NCI-H187 (cell line): Measurements from ENCODE around the gene PHOSPHO2.
"Not testable (repeated sequence)": the region's sequence is repeated elsewhere in the genome, so short reads cannot be mapped to it uniquely, and the experiment has no call there.

Experiments used
- DNase-seq, 2 experiments: peaks; one replicate each; lab custom pipeline; 2025; lab: John Stamatoyannopoulos, UW

The PHOSPHO2 gene

DNA sequence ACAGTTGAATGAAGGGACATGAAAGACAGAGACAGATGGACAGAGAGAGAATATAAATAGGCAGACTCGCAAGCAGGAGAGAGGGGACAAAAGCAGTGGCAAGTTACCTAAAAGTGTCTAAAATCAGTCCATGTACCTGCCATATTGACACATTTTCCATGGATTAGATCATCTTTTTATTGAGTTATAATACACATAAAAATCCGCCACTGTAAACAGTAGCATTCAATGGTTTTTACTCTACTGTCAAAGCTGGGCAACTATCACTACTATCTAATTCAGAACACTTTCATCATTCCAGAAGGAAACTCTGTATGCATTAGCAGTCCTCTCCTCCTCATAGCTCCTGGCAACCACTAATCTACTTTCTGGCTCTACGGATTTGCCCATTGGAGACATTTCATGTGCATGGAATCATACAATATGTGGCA, 10.1 kb upstream of the PHOSPHO2 start:
- DNase-seq = no peak

DNA sequence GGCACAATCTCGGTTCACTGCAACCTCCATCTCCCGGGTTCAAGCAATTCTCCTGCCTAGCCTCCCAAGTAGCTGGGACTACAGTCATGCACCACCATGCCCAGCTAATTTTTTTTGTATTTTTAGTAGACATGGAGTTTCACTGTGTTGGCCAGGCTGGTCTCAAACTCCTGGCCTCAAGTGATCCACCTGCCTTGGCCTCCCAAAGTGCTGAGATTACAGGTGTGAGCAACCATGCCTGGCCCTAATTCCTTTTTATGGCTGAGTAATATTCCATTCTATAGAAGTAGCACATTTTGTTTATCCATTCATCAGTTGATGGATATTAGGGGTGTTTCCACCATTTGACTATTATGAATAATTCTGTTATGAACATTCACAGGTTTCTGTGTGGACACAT, 9.6 kb upstream of the PHOSPHO2 start:
- DNase-seq = not testable (repeated sequence)

DNA sequence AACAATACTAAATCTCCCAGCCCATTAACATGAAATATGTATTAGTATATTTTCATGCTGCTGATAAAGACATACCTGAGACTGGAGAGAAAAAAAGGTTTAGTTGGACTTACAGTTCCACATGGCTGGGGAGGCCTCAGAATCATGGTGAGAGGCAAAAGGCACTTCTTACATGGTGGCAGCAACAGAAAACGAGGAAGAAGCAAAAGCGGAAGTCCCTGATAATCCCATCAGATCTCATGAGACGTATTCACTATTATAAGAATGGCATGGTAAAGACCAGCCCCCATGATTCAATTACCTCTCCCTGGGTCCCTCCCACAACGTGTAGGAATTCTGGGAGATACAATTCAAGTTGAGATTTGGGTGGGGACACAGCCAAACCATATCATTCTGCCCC, 7.4 kb upstream of the PHOSPHO2 start:
- DNase-seq = not testable (repeated sequence)

DNA sequence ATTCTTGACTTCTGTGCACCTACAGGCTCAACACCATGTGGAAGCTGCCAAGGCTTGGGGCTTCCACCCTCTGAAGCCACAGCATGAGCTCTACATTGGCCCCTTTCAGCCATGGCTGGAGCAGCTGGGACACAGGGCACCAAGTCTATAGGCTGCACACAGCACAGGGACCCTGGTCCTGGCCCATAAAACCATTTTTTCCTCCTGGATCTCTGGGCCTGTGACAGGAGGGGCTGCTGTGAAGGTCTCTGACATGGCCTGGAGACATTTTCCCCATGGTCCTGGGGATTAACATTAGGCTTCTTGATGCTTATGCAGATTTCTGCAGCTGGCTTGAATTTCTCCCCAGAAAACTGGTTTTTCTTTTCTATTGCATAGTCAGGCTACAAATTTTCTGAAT, 6.3 kb upstream of the PHOSPHO2 start:
- not testable (repeated sequence) for DNase-seq

DNA sequence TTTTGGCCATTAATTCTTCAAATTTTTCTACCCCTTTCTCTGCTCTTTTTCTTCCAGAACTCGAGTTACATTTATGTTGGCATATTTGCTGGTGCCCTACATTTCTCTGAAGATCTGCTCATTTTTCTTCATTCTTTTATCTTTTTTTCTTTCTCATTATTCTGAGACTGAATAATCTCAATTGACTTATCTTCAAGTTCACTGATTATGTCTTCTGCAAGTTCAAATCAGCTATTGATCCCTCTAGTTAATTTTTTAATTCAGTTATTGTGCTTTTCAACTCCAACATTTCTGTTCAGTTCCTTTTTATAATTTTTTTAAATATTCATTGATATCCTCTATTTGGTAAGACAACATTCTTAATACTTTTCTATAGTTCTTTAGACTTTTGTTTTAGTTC, 3.3 kb upstream of the PHOSPHO2 start:
- no peak for DNase-seq

DNA sequence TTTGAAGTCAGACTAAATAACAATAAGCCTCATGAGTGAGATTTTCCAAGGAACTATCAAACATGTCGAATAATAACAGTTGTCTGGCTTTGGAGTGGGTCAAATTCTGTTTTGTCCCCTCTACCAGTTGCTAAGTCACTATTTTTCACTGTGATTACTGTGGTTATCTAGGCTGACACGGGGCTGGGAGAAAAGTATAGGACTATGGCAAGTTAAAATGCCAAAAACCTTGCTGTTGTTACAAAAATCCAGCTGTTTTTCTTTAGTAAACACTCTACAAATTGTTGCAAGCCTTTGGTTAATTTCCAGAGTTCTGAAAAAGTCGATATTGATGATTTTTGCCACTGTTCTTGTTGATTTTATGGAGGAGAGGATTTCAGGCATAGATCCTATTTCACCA, 1.6 kb upstream of the PHOSPHO2 start:
- no peak for DNase-seq

DNA sequence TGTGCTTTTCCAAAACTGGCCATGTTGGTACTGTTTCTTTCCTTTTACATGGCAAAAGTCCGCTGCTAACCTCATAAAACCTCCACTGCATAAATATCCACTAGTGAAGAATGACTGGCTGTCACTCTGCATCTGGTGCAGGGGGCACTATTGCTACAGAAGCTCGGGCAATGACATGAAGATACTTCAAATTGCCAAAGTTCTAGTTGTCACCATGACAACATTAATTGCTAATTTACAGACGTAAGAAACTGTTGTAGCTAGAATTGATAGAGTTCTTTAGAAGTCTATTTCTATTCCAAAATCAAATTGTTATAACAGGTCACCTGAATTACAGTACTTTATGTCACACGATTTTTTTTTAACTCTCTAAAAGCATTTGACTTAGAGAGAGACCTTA, 909 bp upstream of the PHOSPHO2 start:
- DNase-seq = no peak

DNA sequence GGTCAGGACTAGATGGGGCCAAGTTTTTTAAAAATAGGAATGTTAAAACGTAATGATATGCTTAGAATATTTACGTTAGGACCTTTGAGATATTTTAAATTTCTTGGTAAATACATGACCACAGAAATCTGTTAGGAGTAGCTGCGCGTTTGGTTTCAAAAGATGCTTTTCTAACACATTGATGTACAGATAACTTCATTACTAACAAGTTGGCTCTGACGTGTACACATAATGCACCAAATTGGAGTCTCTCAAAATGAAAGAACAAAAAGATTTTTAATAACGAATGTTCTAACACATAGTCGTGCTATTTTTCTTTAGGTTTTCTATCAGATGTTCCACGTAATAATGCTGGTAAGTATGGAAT, 608 bp downstream of the PHOSPHO2 start:
- DNase-seq = no peak

DNA sequence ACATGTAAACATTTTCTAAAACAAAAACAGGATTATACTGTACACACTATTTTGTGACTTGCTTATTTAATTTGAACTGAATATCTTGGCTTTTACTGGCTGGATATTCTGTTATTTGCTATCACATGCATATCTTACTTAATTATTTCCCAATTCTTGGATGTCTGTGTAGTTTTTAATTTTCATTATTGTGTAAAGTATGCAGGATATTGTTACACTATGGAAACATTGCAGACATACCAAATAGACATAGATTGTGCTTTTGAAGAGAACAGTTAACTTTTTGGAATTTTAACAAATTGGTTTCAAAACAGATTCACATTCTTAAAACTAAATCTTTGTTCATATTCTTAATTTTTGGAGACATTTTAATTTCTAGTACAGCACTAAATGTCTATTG, 2.1 kb downstream of the PHOSPHO2 start:
- no peak for DNase-seq

DNA sequence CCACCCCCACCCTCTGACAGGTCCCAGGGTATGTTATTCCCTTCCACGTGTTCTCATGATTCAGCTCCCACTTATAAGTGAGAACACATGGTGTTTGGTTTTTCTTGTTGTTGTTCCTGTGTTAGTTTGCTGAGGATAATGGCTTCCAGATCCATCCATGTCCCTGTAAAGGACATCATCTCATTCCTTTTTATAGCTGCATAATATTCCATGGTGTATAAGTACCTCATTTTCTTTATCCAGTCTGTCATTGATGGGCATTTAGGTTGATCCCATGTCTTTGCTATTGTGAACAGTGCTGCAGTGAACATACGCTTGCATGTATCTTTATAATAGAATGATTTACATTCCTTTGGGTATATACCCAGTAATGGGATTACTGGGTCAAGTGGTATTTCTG, 4.9 kb downstream of the PHOSPHO2 start:
- DNase-seq = not testable (repeated sequence)

DNA sequence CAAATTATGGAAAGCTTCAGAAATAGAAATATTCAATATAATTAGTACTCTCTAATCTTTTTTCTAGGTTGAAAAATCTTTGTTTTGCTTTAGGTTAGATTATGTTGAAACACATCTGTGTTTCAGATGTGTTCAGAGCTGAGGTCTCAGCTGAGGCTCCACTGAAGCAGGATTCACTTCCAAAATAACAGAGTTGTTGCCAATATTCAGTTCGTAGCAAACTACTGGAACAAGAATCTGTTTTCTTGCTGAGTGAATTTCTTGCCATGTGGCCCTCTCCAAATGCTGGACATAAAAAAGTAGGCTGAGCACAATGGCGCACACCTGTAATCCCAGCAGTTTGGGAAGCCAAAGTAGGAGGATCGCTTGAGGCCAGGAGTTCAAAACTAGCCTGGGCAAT, 8.7 kb downstream of the PHOSPHO2 start:
- no peak for DNase-seq

DNA sequence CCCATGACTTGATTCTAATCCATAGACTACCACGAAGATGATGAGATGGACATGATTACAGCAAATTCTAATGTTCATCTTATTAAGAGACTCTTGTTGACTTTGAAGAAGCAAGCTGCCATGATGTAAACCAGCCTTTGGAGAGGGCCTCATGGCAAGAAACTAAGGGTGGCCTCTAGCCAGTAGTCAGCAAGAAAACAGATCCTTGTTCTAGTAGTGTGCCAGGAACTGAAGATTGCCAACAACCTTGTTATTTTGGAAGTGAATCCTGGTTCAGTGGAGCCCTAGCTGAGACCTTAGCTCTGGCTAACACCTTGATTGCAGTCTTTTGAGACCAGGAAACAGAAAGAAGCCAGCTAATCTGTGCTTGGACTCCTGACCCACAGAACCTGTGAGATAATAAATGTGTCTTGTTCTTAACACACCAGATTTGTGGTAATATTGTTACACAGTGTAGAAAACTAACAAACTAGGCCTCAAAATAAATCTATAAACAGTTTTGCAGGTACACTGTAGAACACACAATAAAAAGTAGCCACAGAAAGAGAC, 10.0 kb downstream of the PHOSPHO2 start:
- DNase-seq = no peak

DNA sequence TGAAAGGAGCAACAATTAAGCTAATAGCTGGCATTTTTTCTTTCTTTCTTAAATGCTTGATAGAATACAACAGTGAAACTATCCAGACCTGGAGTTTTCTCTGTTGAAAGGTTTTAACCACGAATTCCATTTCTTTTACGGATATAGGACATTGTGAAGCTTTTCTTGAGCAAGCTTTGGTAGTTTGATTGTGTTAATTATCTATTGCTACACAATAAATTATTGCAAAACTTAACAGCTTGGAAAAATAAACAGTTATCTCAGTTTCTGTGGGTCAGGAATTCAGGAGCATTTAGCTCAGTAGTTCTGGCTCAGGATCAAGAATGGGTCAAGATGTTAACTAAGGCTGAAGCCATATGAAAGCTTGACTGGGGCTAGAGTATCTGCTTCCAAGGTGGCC, 11.7 kb downstream of the PHOSPHO2 start:
- no peak for DNase-seq

DNA sequence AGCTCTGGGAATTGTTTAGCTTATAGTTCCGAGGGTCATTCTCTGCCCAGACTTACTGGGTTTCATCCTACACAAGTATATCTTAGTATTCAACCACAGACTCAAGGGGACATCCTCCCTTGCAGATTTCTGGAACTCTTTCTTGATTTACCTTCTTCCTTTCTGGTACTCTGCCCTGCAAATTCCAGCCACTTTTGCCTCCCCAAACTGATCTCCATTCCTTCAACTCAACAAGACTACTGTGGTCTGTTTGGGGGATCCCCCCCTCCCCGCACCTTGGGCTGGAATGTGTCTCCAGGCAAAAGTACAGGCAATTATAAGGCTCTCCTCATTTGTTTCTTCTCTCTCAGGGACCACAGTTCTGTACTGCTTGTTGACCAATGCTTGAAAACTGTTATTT, 13.4 kb downstream of the PHOSPHO2 start:
- no peak for DNase-seq

DNA sequence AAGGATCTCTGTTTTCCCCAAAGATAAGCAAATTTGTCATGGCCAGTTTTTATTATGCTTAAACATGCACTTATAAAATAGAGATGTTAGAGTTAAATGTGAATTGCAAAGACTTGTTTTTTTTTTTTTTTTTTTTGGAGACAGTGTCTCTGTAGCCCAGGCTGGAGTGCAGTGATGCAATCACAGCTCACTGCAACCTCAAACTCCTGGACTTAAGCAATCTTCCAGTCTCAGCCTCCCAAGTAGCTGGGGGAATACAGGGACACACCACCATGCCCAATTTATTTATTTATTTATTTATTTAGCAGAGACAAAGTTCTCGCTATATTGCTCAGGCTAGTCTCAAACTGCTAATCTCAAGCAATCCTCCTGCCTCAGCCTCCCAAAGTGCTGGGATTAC, 15.1 kb downstream of the PHOSPHO2 start:
- no peak for DNase-seq

DNA sequence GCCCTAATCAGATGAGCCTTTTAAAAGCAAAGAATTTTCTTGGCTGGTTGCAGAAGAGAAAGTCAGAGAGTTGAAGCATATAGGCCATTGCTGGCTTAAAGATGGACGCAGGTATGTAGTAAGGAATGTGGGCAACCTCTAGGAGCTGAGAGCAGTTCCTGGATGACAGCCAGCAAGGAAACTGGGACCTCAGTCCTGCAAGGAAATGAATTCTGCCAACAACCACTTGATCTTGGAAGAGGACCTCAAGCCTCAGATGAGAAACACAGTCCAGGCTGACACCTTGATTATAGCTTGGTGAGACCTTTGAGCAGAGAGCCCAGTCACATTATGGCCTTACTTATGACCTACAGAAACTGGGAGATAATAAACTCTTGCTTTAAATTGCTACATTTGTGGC, 15.7 kb downstream of the PHOSPHO2 start:
- no peak for DNase-seq

DNA sequence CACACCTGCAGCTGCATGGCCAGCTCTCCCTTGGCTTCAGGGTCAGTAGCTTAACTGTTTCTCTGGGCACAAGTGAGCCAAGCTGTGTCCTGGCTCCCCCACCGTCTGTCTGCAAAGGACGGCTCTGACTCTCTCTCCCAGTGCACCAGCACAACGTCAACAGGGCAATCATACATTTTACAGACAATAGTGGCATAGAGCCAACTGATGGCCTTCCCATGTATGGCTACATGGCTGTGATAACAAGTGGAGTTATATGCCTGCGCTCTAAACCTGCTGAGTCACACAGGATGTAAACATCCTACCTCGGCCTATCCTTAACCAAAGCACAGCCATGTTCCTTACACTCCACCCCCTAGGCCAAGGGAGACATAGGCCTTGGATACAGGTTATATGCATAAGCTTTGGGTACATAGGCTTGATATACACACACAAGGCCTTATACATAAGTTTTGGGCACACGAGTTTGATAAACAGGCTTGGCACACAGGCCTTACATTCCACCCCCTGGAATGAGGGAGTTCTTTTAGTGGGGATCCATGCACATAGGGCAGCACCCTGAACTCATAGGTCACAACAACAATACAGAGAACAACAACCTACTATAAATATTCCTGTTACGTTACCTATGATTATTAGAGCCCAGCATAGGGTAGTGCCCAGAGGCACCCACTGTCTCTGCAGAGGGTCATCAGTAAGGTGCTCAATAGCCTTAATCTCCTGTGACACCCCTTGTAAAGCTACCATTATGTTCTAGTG, 17.7 kb downstream of the PHOSPHO2 start:
- DNase-seq = no peak

DNA sequence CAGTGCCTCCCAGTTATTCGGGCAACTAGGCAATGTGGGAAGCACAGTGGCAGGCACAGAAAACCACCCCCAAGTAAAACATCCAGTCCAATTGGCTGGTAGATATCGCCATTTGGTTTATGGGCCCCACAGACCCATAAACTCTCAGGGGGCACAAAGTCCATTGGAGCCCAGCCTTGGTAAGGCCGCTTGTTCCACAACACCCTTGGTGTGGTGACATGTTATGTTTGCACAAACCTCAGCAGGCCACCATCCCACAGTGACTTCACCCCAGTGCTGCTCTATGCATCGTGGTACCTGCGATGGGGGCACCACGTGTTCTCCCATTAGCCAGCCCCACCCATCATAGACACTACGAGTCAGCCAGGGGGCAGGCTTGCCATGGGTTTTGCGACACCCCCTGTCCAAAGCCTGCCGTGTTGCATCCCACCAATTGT, 18.5 kb downstream of the PHOSPHO2 start:
- DNase-seq = no peak

DNA sequence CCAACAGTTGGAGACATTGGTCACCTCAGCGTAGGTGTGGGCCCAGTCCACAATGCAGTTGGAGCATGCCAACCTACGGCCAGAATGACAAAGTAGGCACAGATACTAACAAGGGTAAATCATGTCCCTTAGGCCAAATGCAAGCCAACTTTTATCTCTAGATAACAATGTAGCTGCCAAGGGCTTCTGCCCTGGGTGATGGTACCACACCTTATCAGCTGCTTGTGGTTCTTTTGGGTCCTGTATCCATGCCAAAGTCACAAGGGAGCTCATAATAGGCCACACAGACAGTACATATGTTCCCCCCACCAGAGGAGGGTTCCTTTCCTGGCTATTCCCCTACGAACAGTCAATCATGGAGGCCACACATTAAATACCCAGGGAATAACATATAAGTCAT, 19.1 kb downstream of the PHOSPHO2 start:
- no peak for DNase-seq

DNA sequence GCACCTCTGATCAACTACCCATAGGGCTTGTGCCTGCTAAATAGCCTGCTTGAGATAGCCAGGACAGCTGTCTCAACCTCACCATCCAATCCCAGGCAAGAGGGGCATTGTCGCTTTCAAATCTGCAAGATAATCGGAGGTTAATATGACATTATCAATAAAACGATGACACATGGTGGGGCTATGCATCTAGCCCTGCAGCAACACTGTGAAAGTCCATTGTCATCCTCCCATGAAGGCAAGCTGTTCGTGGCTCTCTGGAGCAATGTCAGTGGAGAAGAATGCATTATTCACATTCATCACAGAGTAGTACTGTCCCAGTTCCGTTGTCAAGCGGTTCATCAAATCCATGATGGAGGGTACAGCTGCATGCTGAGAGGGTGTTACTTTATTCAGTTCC, 20.4 kb downstream of the PHOSPHO2 start:
- DNase-seq = no peak

DNA sequence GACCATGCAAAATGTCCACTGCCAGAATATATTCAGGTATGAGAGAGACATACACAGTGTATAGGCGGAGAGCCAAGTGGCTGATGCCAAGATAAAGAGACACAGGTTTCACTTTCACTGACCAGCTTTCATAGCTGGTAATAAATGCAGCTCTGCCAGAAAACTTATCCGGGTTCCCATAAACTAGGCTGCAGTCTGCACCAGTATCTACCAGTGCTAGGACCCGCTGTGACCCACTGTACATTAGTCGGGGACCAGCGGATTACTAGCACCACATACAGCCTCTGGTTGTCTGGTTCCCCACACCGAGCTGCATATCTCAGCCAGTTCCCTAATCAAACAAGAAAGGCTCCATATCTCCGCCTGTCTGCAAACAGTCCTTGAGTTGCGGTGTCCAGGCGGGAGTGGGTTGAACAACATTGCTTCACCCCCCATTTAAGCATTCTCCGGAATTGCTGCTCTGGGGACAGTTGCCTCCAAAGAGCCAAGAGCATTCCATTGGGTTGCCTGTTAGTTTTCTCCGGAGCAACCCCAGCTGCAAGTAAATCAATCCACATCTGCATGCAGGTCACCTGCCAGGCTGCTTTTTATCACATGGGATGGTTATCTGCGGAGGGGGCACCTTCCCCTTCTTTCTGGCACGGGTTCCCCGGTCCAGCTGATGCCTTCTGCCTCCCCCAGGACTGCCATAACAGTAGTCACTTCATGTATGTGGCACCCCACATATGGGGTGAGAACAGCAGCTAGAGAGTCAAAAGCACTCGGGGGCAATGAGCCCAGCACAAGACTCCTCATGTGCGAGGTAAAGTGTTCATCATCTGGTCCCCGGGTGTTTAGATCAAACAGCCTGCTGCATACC, 21.3 kb downstream of the PHOSPHO2 start:
- no peak for DNase-seq

DNA sequence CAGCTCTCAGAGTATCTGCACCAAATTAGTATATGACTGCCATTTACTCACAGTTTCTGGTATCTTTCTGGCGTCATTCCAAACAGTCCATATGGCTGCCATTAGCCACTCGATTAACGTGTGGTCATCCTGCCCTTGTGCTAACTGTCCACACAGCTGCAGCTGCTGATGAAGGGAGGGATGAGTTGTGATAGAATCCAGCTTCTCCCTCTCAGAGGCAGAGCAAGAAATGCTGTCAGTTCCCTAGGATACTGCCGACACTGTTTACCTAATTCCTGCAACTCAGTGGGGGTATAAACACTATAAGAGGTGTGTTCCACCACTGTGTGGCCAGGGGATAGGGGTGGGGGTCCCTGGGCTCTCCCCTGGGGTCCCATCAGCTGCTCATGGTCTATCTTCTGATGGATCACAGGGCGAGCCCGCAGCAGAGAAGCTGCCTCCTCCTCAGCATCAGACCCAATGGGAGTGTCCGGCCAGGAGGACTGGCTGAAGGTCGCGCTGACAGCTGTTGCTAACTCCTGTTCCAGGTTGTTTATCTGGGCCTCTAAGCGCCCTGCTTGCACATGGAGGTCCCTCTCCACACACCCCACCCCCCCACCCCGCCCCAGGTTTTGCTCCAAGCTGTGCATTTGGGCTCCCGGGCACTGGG, 22.1 kb downstream of the PHOSPHO2 start:
- DNase-seq = no peak
